ENCODE results near the gene PGK2. TPM values are rescaled to one million over a fixed set of nuclear protein-coding genes. Genes with fewer than 3 reads are reported as not detected.

Gene PGK2
- total RNA-seq, 1 experiment from 2014 or later: not detected

- H3K36me3 ChIP-seq (replicated peaks; ENCODE audit: control insufficient read depth, insufficient read depth, low read length): no peaks in the 10 kb centered on the region
- DNase-seq: no peak
- no peaks in the 10 kb centered on the region for H3K27me3 ChIP-seq (ENCODE audit: control insufficient read depth, insufficient read depth, low read length)
- H3K4me3 ChIP-seq (ENCODE audit: insufficient read depth, low read depth, low read length): no peak overlapping the region
Measured at GRCh38 chr6:49776444-49776843, 10.6 kb downstream of the PGK2 start.

DNA sequence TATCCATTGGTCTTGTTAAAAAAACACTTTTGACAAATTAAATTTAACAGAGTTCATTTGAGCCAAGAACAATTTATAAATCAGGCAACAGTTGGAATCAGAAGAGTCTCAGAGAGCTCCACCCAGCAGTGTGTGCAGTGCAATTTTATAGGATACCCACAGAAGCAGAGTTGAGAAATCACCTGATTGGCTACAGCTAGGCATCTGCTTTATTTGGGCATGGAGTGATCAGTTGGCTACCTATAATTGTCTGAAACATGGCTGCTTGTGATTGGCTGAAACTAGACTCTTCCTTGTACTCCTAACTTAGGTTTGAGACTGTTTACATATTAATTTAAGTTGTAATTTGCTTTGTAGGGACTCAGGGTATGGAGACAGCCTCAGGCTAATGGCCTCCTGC is 12.0 kb downstream of the PGK2 start:
- Histone ChIP-seq H3K4me3 (ENCODE audit: insufficient read depth, low read depth, low read length) (no peak overlapping the region), H3K36me3 (replicated peaks; ENCODE audit: control insufficient read depth, insufficient read depth, low read length) (no peaks in the 10 kb centered on the region)

DNA sequence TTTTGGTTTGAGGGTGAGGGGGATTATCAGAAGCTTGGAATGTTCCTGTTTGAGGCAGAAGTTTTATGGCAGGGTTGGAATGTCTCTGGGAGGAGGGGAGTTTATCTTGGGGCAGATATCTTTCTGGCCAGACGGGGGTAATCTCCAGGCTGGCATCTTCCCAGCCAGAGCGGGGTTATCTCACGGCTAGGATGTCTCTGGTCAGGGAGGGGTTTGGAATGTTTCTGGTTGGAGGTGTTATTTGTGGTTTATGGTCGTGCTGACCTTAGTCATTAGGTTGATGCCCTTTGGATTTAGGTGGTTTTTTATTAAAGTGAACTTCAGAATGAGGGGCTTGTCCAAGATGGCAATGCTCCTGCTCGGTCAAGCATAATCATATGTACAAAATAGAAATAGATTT is 14.8 kb downstream of the PGK2 start:
- H3K4me3 ChIP-seq (ENCODE audit: insufficient read depth, low read depth, low read length): no peak overlapping the region

More for the DNA sequence above, 12.0 kb downstream of the PGK2 start:
- DNase-seq: no peak
- H3K27me3 ChIP-seq (ENCODE audit: control insufficient read depth, insufficient read depth, low read length): no peaks in the 10 kb centered on the region

DNA sequence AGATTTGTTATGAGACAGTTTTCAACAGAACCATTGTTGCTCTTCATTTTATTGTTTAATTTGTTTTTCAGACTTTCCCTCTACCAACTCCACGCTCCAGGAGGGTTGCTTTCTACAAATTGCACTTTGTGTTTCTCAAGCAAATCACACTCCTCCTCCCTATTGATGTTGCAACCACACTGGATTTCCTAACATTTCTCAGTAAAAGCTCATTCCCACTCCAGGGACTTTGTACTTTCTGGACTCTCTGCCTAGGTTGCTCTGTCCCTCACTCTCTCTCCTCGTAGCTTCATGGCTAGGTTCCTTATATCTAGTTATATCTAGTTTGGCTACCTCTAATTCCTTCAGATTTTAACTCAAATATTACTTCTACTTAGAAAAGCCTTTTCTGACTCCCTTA is 20.3 kb downstream of the PGK2 start:
- Histone ChIP-seq H3K27me3 (ENCODE audit: control insufficient read depth, insufficient read depth, low read length) (no peaks in the 10 kb centered on the region), H3K4me3 (ENCODE audit: insufficient read depth, low read depth, low read length) (no peak overlapping the region), H3K36me3 (replicated peaks; ENCODE audit: control insufficient read depth, insufficient read depth, low read length) (no peaks in the 10 kb centered on the region)
- no peak for DNase-seq

More for the DNA sequence above, 14.8 kb downstream of the PGK2 start:
- no peaks in the 10 kb centered on the region for H3K36me3 ChIP-seq (replicated peaks; ENCODE audit: control insufficient read depth, insufficient read depth, low read length)
- no peak for DNase-seq
- no peaks in the 10 kb centered on the region for H3K27me3 ChIP-seq (ENCODE audit: control insufficient read depth, insufficient read depth, low read length)

DNA sequence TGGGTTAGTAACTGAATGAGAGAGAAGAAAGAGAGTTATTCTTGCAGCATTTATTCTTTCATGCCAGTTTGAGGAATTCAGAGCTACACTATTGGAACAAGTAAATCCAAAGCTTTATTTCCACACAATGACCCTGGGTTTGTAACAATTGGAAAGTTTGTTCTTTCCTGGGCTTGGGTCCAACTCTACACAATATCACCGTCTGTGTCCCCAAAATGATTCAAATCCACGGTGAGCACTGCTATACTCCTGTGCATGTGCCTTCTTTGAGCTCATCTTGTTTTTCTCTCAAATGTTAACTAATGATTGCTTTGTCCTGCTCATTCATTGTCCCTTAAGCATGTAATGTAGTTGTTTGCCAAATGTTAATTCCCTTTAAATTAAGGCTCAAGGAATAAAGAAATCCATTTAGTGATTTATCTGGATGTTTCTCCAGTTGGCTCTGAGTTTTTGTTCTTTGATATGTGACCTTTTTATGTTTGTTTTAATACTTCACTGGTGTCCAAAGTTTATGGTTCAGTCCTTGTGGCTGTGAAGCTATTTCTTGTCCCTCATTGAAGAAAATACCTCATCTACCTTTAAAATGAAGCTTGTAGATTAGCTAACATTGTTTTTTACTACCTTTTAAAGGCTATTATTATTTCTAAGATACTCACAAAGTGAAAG is 22.4 kb downstream of the PGK2 start:
- no peak for DNase-seq

DNA sequence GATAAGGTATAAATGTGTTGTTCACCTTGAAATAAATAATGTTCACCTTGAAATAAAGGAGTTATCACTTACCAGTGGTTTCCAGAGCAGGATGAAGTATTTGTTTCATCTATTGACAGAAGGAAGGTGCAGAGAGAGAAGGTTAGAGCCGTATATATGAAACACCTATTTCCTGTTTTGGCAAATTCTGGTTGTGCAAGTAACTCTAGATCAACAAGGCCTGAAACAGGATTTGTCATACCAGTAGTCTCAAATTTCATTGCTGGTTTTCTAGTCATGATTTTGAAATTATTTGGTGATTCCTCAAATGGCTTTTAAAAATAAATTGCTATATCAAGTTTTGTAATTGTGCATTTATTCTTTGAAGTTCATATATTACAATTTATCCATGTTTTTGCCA is 42.8 kb downstream of the PGK2 start, which contains the start of gene CRISP3:
TSS of gene CRISP3 (minus strand) at position 130 of the 400 bp plus-strand sequence. CDS start at position 109, 21 bp downstream.
- DNase-seq: no peak
- H3K27me3 ChIP-seq (ENCODE audit: control insufficient read depth, insufficient read depth, low read length): no peaks in the 10 kb centered on the region
- no peak within 1 kb of the TSS for H3K4me3 ChIP-seq (ENCODE audit: insufficient read depth, low read depth, low read length)
- no peaks in the 10 kb centered on the region for H3K36me3 ChIP-seq (replicated peaks; ENCODE audit: control insufficient read depth, insufficient read depth, low read length)

More for the DNA sequence above, 22.4 kb downstream of the PGK2 start:
- Histone ChIP-seq H3K27me3 (ENCODE audit: control insufficient read depth, insufficient read depth, low read length) (no peaks in the 10 kb centered on the region), H3K4me3 (ENCODE audit: insufficient read depth, low read depth, low read length) (no peak overlapping the region), H3K36me3 (replicated peaks; ENCODE audit: control insufficient read depth, insufficient read depth, low read length) (no peaks in the 10 kb centered on the region)

GRCh38 chr6:49743429-49743828 is 43.7 kb downstream of the PGK2 start:
- H3K4me3 ChIP-seq (ENCODE audit: insufficient read depth, low read depth, low read length): no peak overlapping the region
- no peaks in the 10 kb centered on the region for H3K36me3 ChIP-seq (replicated peaks; ENCODE audit: control insufficient read depth, insufficient read depth, low read length)
- H3K27me3 ChIP-seq (ENCODE audit: control insufficient read depth, insufficient read depth, low read length): no peaks in the 10 kb centered on the region
- no peak for DNase-seq

DNA sequence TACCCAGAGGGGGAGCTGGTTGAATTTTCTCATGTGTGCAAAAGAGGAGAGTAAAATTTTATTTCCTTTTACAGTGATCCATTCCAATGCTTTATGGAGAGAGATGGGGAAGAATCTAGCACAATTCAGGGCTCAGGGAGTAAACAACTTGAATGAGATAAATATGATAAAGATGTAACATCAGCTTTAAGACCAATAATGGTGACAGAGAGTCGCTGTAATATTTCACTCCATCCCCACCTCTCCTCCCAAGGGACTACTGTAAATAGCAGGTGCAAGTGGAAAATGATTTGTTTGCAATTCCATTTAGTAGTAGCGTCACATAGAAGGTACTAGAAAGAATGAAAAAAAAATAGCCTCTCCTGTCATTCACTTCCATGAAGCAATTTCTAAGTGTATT is 47.7 kb downstream of the PGK2 start:
- DNase-seq: no peak
- Histone ChIP-seq H3K4me3 (ENCODE audit: insufficient read depth, low read depth, low read length) (no peak overlapping the region), H3K36me3 (replicated peaks; ENCODE audit: control insufficient read depth, insufficient read depth, low read length) (no peaks in the 10 kb centered on the region), H3K27me3 (ENCODE audit: control insufficient read depth, insufficient read depth, low read length) (no peaks in the 10 kb centered on the region)

DNA sequence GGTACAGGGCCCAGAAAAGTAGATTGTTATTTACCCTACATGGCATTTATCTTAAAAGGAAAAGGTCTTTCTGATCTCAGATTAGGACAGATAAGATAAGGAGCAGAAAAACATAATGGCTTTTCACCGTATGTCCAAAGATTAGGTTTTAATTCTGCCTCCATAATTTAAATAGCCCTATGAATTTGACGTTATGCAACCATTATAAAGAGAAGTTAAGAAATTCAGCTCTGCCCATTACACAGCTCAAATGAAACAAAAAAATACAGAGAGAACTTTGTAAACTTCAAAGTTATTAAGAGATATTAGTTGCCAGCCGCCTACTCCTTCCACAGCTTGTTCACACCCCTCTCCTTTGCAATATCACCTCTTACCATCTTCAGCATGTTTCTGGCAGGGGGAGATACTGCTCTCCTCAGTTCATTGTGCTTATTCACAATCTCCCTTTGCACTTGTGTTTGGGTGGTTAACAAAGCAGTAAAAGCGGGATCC is 51.0 kb downstream of the PGK2 start:
- H3K36me3 ChIP-seq (replicated peaks; ENCODE audit: control insufficient read depth, insufficient read depth, low read length): no peaks in the 10 kb centered on the region
- H3K4me3 ChIP-seq (ENCODE audit: insufficient read depth, low read depth, low read length): no peak overlapping the region
- H3K27me3 ChIP-seq (ENCODE audit: control insufficient read depth, insufficient read depth, low read length): no peaks in the 10 kb centered on the region
- DNase-seq: no peak

Other genes with a start within 250 kb of the PGK2 start
- gene C6orf141, start 236.6 kb downstream of the PGK2 start, total RNA-seq (2014; rRNA removed; shearing (Covaris generic)): 7.5 and 8.7 TPM in 2 replicates
- gene RHAG, start 150.4 kb downstream of the PGK2 start, total RNA-seq (2014; rRNA removed; shearing (Covaris generic)): 0.07 TPM in 1 of 2 replicates, not detected in the other
- gene CRISP2, start 73.7 kb downstream of the PGK2 start, total RNA-seq (2014; rRNA removed; shearing (Covaris generic)): not detected in 2 replicates
- gene CRISP3, start 42.9 kb downstream of the PGK2 start, total RNA-seq (2014; rRNA removed; shearing (Covaris generic)): not detected in 2 replicates
- not detected in 2 replicates for gene CRISP1, start 79.2 kb upstream of the PGK2 start, total RNA-seq (2014; rRNA removed; shearing (Covaris generic))
- gene DEFB114, start 176.9 kb upstream of the PGK2 start, total RNA-seq (2014; rRNA removed; shearing (Covaris generic)): not detected in 2 replicates
- gene DEFB113, start 182.3 kb upstream of the PGK2 start, total RNA-seq (2014; rRNA removed; shearing (Covaris generic)): not detected in 2 replicates
- not detected in 2 replicates for gene DEFB110, start 234.7 kb upstream of the PGK2 start, total RNA-seq (2014; rRNA removed; shearing (Covaris generic))

All from H7 (cell line).